ENCODE measurements around the gene SNRNP25. TPM values are rescaled to one million over a fixed set of nuclear protein-coding genes. Genes with fewer than 3 reads are reported as not detected.

The SNRNP25 gene
- total and polyA plus RNA-seq, 2 of the 8 experiments (the other 6 are each of a cell fraction or from before 2014, with no cell fraction given) = 53.0 to 58.4 TPM

- no peak for TF ChIP-seq RBBP5 (IDR thresholded peaks at IDR 0.05; ENCODE audit: borderline replicate concordance, low read depth, low read length)
- TF ChIP-seq CHD7 (IDR thresholded peaks at IDR 0.05; ENCODE audit: insufficient replicate concordance, low read length) = no peak
- TF ChIP-seq CREB1 (IDR thresholded peaks at IDR 0.05) = no peak
- no peak for TF ChIP-seq CBX8 (IDR thresholded peaks at IDR 0.05; ENCODE audit: borderline replicate concordance, low read depth, low read length)
Measured at GRCh38 chr16:55571-56136, 2.0 kb downstream of the SNRNP25 start (continued).
